ENCODE data around the gene PRKAR1B. TPM values are rescaled to one million over a fixed set of nuclear protein-coding genes. Genes with fewer than 3 reads are reported as not detected.

PRKAR1B gene
- total and polyA plus RNA-seq, 8 donors, result 2.5 to 8.4 (median 5.3) TPM

DNA sequence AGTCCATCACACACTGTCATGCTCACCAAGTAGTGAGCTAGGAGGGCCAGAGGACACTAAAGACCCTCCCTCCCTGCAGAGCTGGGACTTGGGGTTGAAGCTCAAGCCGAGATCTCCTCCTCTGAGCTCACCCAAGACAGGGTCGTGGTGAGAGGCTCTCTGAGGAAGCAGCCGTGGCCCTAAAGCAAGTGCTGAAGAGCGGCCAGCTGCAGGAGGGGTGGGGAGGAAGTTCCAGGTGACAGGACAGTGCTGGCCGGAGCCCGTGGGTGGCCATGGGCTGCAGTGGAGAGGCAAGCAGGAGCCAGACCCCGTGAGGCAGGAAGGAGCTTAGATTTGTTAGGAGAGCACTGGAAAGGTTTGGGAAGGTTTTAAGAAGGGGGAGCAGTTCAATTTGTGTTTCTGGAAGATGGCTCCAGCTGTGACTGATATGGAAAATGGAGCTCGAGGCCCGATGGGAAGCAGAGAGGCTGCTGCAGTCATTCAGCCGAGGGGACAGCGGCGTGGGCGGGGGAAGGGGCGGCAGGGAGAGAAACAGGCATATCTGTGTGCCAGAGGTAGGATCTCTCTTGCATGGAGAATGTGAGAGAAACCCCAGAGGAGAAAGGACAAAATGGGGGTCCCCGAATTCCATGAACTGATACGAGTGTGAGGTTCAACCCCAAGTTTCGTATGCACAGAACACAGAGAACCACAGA, 27.5 kb downstream of the PRKAR1B start:
- H3K36me3 ChIP-seq, result no peaks in the 10 kb centered on the region
- no peak for FAIRE-seq
- intact Hi-C loops (cut with DNase I), result no loop called here

DNA sequence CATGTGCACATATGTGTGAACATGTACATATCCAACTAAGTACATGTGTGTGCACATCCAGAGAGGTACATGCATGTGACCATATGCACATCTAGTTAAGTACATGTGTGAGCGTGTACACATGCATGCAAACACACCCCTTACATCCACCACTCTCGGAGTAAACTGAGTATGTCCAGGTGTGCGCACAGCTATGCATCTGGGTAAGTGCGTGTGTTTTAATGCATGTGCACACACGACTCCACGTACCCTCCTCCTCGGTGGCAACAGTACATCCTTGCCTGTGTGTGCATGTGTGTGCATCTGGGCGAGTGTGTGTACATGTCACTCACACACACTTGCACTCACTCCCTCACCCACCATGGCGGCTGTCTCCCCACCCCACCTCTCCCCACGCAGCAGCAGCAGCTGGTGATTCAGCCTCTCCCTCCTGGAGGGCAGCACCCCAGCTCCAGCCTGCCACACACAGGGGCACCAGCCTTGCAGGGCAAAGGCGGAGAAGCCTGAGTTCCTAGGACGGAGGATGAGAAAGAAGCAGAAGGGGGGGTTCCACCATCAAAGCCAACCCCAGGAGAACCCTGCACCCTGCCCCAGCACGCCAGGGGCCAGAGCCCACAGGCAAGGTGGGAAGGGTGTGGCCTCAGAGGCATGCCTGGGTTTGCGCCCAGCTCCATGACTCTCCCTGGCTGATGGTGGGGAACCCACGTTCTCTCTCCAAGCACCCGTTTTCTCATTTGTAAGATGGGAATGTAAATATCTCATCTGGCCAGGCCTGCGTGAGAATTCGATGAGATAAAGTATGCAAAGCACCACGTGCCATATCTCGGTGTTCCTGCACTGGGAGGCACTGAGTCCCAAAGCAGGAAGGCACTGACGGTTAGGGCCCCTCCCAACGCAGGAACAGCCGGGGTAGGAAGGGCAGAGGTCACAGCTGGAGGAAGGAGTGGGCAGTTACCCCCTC, 28.3 kb downstream of the PRKAR1B start:
- Histone ChIP-seq H3K36me3 (no peaks in the 10 kb centered on the region), H3K27ac (no peak overlapping the region), H3K4me1 (no peaks in the 10 kb centered on the region), H3K27me3 (no peaks in the 10 kb centered on the region), H3K9me3 (no peaks in the 10 kb centered on the region), H3K4me3 (no peak overlapping the region)
- FAIRE-seq (no peak), DNase-seq (peak in 1 of 6 donors; percentile 38), ATAC-seq (no peak)
- TF ChIP-seq, protein P1, sequence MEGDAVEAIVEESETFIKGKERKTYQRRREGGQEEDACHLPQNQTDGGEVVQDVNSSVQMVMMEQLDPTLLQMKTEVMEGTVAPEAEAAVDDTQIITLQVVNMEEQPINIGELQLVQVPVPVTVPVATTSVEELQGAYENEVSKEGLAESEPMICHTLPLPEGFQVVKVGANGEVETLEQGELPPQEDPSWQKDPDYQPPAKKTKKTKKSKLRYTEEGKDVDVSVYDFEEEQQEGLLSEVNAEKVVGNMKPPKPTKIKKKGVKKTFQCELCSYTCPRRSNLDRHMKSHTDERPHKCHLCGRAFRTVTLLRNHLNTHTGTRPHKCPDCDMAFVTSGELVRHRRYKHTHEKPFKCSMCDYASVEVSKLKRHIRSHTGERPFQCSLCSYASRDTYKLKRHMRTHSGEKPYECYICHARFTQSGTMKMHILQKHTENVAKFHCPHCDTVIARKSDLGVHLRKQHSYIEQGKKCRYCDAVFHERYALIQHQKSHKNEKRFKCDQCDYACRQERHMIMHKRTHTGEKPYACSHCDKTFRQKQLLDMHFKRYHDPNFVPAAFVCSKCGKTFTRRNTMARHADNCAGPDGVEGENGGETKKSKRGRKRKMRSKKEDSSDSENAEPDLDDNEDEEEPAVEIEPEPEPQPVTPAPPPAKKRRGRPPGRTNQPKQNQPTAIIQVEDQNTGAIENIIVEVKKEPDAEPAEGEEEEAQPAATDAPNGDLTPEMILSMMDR (IDR thresholded peaks at IDR 0.05), result no peak
- intact Hi-C loops (cut with DNase I), result no loop called here
- 88 to 90% methylated on average over 23 of the region's 23 CpGs for WGBS, 2 donors

More for the DNA sequence above, 27.5 kb downstream of the PRKAR1B start:
- no peak for ATAC-seq
- 85 to 89% methylated on average over 17 of the region's 17 CpGs for WGBS, 2 donors
- TF ChIP-seq, protein P1 (IDR thresholded peaks at IDR 0.05), result no peak
- Histone ChIP-seq H3K4me1 (no peaks in the 10 kb centered on the region), H3K9me3 (no peaks in the 10 kb centered on the region), H3K27me3 (no peaks in the 10 kb centered on the region), H3K27ac (no peak overlapping the region), H3K4me3 (no peak overlapping the region)
- DNase-seq, result peak in 1 of 6 donors; percentile 28

DNA sequence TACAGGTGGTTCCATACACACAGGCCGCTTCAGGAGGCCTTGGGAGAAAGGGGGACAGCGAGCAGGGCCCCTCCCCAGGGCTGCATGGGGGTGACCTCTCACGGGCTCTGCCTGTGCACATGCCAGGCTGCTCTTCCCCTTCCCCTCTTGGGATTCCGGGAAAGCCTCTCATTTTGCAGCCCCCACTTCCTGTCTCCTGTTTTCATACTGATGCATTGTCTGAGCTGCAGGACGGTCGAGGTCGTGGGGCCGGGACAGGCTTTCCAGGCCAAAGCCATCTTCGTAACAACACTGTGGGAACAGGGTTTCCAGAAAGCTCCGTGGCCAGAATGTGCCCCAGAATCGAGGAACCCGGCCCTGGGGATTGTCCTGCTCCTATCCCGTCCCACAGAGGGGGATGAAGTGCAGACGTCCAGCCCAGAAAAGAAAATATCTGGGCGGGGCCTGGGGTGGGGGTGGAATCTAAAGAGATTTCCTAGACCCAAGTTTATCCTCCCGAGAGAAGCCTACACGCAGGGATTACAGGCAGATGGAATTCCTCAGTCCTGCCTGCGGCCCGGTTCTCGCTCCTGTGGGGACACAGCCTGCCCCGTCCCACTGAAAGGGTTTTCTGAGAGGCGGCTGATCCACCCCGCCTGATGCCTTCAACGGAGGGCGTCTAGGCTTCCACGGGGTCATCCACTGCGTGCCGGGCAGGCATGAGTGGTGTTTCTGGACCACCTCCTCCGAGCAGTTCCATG, 30.1 kb downstream of the PRKAR1B start:
- H3K36me3 ChIP-seq, result no peaks in the 10 kb centered on the region
- ATAC-seq (no peak), FAIRE-seq (no peak), DNase-seq (peak in 1 of 6 donors; percentile 42)
- no peaks in the 10 kb centered on the region for H3K27me3 ChIP-seq
- no peak overlapping the region for H3K27ac ChIP-seq
- intact Hi-C loops (cut with DNase I), result no loop called here
- H3K4me1 ChIP-seq, result no peaks in the 10 kb centered on the region
- TF ChIP-seq, protein P1 (IDR thresholded peaks at IDR 0.05), result no peak
- WGBS, 2 donors, result 89 to 90% methylated on average over 29 of the region's 29 CpGs
- no peaks in the 10 kb centered on the region for H3K9me3 ChIP-seq
- no peak overlapping the region for H3K4me3 ChIP-seq

DNA sequence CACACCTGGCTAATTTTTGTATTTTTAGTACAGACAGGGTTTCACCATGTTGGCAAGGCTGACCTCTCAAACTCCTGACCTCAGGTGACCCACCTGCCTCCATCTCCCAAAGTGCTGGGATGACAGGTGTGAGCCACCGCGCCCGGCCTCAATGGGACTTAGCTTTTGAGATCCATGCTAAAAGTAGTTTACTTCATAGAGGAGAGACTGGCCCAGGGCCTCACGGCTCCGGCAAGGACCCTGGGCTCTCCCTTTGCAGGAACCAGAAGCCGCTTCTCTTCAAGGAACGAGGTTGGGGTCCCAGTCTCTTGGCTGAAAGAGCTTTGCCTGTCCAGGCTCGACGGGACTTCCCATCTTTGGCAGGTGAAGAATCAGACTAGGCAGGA, 30.7 kb downstream of the PRKAR1B start:
- no peaks in the 10 kb centered on the region for H3K27me3 ChIP-seq
- intact Hi-C loops (cut with DNase I), result no loop called here
- TF ChIP-seq, protein P1 (IDR thresholded peaks at IDR 0.05), result no peak

More for the DNA sequence above, 30.7 kb downstream of the PRKAR1B start:
- DNase-seq, result peak in 1 of 6 donors; percentile 22
- no peaks in the 10 kb centered on the region for H3K9me3 ChIP-seq
- H3K4me3 ChIP-seq, result no peak overlapping the region
- no peak for ATAC-seq
- no peak for FAIRE-seq
- H3K36me3 ChIP-seq, result no peaks in the 10 kb centered on the region
- H3K27ac ChIP-seq, result no peak overlapping the region
- 93 to 96% methylated on average over 9 of the region's 9 CpGs for WGBS, 2 donors
- no peaks in the 10 kb centered on the region for H3K4me1 ChIP-seq
